GM21528 (cell line): ENCODE results near the gene HOXB3.
"Not testable (repeated sequence)": the region's sequence is repeated elsewhere in the genome, so short reads cannot be mapped to it uniquely, and the experiment has no call there.

Experiments used
- ATAC-seq: cut with Tn5 transposase; IDR thresholded peaks from one replicate; pipeline ENCODE4 v1.9.1; 2021; ENCODE audit warnings: mild to moderate bottlenecking, moderate library complexity; ENCODE audit not compliant: unreplicated experiment, low FRiP score

HOXB3 gene

DNA sequence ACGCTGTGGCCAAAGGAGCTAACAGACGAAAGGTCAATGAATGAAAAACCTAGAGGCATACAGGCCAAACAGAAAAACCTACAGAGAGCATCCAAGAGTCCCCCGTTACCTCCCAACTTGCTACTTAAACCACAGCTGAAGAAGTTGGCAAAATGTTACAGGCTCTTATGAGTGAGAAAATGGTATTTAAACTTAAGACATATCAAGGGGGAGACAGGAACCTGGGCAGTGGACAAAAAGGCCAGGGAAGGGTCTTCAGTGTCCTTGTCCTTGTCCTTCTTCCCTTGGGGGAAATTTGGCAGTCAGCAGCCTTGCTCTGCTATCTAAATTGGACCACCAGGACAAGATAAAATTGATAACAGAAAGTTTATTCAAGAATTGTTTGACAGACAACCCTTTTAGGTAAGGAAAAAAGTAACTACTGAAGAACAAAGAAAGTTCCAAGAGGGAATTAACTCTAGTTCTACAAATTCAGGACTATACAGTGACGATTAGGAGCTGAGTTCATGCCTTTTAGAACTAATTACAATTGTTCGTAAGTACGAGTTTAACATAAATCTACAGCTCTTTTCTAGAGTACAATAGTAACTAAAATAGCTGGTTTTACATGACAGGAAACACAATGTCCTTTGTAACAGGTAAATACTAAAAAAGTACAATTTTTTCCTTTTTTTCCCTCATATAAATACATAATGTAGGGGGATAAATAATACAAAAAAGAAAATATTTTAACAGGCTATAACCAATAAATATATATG, 41.3 kb downstream of the HOXB3 start:
- ATAC-seq = no peak

DNA sequence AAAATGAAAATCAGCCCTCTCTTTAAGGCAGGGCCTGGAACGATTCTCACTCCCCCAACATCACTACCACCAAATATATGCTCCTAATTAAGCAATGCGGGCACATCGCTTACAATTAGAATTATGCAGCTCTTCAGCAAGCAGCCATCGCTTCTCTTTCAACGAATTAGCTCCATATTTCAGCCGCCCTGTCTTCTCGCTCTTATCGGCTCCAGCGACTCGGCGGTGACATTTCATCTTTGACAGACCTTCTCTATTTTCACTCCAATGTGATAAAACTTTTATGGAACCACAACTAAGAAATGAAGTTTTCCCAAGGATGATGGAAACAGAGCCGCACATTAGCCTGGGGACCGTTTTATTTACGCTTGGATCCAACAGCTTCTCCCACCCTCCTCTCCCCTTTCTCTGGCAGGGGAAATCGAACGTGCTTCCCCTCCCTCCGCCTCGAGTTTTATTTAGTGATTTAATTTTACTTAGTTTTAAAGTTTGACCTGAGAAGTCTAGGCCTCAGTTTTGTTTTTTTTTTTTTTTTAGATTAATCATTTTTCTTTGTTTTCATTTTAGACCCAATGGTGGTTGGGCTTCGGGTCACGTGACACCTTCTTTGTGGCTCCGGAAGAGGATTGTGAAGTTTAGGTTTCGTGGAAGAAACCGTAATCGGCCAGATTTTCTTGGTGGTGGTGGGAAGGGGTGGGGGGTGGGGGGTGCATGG, 42.1 kb downstream of the HOXB3 start:
- ATAC-seq = no peak

DNA sequence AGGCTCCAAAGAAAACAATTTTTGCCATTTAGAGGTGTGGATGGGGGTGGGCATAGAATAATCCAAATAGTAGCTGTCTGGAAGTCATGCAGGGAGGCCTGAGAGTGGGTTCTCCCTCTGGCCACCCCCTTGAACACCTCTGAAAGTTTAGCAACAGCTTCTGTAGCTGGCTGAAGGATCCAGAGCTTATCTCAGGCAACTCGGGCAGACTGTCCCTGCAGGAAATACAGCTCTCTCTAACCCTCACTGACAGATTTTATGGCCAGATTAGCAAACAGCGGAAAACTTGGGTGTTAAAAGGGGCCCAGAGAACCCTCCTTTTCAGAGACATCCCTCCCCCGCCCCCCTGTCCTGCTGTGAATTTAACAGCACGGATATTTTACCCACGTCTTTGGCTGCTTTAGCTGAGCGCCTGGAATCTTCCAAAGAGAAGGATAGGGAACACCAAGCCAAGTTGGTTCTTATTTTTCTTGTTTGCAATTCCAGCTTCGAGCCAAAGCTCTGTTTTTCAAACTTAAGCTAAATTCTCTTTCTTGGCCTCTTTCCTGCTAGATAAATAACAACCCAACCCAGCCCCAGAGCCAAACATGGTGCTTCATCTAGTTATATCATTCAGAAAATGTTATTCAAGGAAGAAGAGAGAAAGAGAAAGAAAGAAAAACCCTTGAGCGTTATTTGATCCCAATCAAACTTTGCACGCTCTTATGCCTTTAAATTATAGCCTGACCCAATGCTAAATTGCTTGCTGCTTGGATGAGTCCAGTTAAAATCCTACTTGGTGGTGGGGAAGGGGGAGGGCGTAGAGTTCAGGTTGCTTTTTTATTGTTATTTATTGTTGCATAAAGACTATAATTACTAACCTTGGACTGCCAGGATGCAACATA, 42.9 kb downstream of the HOXB3 start:
- no peak for ATAC-seq

DNA sequence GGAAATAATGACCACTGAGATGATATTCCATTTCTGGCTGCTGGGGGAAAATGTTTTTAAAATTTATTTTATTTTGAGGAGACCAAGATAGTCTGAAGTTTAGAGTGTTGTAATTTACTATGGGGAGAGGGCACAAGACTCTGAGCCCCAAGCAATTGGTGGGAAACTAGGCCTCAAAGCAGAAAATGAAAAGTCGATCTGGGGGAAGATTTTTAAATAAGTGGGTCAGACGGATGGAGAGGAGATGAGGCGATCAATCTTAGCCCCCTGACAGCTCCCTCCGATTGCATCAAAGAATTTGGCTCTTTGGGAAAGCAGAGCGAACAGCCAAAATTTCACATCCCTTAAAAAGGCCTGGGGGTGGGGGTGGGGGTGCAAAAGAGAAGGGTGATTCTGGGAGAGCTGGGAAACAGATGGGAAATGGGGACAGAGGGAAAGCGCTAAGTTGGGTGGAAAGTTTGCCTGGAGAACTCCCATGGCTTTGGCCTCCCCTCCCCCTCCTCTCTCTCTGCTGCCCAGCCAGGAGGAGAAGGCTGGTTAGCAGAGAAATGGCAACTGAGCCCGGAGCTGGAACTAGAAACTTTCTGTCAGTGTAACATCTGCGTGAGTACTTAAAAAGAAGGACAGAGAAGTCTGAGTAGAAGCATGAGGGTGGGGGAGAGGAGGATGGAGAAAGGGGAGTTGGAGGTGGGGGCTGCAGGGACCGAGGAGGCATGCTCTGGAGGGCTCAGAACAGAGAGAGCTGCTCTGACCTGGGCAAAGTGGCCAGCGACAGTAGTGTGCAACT, 43.7 kb downstream of the HOXB3 start:
- no peak for ATAC-seq

DNA sequence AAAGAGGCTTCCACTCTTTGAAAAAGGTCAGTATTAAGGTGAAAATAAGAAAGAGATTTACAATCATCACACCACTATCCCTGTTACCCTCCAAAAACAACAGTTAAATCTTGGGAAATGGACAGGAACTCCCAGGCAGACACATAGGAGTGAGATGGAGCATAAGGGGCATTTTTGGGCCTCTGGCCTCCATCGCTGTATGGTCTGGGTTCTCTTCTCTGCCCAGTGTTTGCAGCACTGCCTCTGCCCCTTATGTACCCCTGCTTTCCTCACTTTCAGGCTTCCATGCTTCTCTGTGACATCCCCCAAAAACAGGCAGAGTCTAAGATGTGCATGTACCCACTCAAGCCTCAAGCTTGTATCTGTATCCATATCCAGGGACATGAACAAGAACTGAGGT, 44.5 kb downstream of the HOXB3 start:
- ATAC-seq = no peak

DNA sequence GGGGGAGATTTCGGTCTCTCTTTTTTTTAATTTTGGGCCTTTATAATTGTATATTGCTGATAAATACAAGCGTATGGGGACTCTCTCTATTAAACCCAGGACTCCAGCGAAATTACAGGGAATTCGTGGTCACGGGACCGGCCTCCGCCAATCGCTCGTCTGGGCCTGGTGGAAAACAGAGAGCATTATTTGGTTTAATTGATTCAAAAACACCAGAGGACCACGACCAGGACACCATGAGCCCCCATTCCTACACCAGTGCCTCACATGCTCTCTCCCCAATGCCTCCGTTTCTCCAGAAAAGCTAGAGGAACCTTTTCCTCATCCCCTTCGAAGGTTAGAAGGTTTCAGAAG, 45.0 kb downstream of the HOXB3 start, which contains the start of gene HOXB2:
Gene HOXB2, minus strand, starts transcription at position 88 of the 354 bp plus-strand sequence. CDS start 198 bp downstream, outside the sequence.
- no peak for ATAC-seq

DNA sequence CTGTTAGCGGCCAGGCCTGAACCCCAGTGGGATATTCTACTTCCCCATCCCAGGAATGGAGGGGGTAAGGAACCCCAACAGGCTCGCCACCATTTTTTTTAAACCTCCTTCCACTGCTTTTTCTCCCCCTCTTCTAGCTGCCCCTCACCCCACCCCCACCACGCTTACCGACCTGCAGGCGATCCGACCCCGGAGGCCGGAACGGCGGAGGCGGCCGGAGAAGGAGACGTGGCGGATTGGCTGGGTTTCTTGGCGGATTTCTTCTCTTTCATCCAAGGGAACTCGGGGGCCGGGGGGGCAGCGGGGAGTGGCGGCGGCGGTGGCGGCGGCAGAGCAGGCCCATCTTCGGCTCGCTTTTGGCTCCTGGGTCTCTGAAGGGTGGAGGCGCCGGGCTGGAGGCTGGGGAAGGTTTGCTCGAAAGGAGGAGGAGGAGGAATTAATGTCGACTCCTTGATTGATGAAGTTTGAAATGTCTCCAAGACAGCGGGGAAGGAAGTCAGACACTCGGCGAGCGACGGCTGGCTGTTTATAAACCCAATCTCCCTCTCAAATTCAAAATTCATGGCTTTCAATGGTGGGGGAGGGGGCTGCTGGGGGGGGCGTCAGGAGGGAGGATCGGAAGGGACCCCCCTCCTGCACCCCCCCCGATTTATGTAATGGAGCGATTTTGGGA, 45.6 kb downstream of the HOXB3 start:
- no peak for ATAC-seq

DNA sequence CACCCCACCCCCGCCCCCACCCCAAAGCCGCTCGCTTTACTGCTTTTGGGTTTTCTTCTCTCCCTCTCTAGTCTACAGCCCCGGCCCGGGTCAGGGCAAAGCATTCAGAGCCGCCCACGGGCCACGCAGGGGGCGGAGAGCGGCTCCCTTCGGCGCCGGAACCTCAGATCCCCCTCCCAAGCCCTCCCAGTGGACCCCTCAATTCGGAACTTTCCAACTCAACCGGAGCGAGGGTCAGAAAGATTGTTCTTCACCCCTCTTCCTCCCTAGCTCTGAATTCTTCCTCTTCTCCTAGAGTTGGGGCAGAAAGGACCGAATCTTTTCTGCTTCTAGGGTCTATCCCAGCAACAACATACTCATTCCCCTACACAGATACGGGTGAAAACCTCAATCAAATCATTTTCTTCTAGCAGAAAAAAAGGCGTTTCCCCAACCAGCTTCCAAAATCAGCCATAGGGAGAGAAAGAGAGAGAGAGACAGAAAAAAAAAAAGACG, 46.1 kb downstream of the HOXB3 start:
- ATAC-seq = no peak

DNA sequence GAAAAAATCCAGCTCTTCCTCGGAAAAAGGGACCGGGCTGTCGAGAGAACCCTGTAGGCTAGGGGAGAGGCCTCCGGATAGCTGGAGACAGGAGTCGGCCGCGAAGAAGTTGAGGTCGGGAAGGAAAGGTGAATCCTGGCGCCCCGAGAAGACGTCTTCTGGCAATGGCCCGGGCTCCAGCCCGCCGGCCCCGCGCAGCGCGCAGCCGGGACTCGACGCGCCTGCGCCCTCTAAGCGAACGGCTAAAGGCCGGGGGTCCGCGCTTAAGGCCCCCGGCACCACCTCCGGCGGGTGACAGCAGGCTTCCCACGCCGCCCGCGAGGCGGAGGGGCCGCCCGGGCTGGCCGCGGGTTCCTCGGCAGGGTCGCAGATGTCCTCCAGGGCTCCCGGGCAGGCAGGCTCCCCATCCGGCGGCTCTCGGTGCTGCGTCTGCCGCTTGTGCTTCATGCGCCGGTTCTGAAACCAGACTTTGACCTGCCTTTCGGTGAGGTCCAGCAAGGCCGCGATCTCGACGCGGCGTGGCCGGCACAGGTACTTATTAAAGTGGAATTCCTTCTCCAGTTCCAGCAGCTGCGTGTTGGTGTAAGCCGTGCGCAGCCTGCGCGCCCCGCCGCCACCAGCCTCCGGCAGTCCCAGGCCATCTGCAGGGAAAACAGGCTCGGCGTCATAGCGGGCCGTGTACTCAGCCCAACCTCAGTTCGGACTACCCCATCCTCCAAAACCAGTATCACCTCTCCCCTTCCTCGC, 46.8 kb downstream of the HOXB3 start:
- ATAC-seq = peak; percentile 61

DNA sequence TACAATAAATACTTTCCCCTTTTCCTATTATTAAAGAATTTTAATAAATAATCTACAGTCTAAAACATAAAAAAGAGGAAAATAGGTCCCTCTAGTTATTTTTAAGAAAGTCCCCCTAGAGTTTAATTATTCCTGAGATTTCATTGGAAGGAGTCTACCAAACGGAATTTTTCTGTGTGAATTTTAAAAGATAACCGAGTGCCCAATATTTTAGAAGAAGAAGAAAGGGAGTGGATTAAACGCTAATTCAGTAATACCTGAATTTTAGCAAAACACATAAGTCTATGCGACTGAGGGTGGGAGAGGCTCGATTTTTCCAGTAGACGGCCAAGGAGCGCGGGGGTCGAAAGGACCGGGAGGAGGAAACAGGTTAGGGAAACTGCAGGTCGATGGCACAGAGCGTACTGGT, 47.3 kb downstream of the HOXB3 start:
- ATAC-seq = no peak

DNA sequence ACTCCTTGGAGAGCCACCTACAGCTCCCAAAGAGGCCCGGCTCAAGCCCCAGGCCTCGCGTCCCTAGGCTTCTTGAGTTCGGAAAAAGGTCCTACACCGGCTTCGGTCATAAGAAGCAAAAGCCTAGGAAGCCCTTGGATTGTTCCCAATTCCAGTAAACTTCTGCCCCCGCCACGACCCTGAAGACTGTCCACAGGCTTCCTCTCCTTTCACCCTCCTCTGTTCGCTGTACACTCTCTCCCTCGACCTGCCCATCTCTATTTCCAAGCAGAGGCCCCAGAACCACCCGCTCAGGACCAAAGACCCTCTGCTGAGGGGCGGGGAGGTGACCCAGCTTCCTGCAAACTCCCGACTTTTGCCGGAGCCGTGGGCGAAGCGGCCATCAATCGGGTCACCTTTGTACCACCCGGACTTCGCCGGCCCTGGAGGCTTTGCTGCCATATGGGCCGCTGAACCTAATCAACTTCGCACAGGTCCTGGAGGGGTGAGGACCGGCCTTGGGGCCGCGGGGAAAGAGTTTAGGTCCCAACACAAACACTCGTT, 47.9 kb downstream of the HOXB3 start:
- ATAC-seq = no peak

DNA sequence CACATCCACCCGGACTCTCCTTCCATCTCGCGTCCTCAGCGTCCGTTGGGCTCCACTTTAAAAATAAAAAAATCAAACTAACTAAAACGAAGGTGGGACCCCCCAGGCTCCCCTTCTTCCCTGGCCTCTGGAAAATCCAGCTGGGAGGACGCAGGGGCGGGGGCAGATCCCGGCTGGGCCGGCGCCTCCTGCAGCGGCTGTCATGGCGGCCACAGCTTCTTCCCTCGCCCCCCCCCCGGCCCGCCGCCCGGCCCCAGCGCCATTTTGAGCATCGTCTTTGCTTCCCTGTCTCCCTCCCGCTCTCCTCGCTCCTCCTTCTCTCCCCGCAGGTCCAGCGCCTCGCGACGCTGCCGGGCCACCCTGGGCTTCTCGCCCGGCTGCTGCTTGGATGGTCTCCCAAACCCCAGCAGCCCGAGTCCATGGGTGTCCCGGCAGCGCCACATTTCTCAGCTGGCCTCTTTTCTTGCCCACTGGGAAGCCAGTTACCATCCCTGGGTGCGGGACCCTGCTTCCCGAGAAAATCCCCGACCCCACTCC, 48.4 kb downstream of the HOXB3 start:
- no peak for ATAC-seq

DNA sequence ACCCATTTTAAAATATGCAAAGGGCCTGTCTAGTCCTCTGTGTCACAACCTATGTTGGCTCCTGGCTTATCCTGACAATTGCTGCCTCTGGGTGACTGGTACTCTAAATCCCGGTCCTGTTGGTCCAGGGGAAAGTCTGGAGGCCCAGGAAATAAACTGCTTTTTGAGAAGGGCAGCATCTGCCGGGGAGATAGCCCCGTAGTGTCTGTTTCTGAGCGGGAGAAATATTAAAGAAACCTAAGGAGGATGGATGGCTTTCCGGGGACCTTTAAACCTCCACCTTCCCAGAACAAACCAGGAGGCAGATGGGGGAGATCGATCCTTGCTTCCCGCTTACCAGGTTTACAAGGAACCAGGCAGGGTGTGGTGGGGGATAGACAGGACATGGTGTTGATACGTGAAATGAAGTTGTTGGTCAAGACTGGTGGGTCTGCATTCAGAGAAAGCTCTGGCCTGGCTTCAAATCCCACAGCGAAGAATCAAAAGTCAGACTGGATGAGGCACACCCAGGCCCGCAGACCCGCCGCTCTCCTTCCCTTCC, 48.9 kb downstream of the HOXB3 start:
- no peak for ATAC-seq

DNA sequence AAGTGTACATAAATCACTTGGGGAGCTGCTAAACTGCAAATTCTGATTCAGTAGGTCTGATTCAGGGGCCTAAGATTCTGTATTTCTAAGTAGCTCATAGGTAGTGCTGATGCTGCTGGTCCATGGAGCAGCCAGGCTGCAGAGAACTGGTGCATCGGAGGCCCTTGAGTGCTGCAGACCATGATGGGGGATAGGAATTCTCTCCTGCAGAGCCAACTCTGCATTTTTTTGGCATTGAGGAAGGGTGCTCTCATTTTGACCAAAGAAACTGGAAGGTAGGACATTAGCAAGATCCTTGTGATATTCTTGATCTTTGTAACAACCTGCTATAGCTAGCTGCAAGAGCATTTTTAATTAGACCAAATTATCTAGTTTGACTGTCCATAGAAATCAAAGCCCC, 49.8 kb downstream of the HOXB3 start:
- ATAC-seq = no peak

DNA sequence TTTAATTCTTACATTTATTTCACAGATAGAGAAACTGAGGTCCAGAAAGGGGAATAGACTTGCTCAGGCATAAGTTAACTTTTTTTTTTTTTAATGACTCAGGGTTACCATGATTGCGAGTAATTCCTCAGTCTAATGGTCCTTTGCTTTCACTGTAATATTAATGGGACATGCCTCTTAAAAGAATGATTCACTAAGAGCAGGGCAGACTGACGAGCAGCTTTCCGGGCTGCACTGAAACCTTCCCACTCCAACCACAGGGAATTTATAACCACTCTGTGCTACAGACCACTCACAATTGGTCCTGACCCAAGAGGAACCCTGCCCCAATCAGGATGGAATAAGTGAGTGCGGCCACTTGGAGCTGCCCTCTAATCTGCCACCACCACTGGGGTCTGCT, 50.9 kb downstream of the HOXB3 start:
- ATAC-seq = no peak

DNA sequence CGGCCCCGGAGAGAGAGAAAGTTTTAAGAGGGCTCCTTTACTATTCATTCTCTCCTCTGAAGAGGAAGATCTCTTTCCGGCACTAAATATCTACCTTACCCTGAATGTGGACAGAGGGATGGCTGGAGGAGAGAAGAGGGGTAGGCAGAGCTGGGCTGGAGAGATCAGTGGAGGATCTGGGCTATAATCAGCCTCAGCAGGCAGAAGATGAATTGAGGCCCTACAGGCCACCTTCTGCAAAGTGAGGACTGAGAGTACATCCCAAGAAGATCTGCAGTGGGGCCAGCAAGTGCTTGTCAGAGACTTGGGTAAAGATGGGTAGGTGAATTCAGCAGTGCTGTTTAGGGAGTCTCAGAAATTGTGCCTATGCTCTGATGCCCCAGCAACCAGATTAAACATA, 52.7 kb downstream of the HOXB3 start:
- no peak for ATAC-seq

DNA sequence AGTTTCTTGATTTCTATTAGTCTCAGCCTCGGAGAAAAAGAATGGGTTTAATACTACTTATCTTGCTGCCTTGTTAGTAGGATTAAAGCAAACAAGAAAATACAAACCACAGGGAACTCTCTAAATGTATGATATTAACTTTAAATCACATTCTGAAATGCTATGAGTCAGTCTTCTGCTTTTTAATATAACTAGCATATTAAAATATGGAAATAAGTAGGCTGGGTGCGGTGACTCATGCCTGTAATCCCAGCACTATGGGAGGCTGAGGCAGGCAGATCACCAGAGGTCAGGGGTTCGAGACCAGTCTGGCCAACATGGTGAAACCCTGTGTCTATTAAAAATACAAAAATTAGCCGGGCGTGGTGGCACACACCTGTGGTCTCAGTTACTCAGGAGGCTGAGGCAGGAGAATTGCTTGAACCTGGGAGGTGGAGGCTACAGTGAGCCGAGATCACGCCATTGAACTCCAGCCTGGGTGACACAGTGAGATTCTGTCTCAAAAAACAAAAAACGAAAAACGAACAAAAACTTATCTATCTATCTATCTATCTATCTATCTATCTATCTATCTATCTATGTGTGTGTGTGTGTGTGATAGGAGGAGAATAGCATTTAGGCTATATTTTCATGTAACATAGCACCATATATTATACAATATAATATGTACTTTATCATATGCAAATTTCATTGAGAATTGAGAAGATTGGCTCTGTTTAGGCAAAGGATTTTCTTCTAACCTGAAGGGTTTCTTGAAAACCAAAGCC, 54.1 kb downstream of the HOXB3 start:
- not testable (repeated sequence) for ATAC-seq
